ENCODE data around the gene ABCF3.

Gene ABCF3

DNA sequence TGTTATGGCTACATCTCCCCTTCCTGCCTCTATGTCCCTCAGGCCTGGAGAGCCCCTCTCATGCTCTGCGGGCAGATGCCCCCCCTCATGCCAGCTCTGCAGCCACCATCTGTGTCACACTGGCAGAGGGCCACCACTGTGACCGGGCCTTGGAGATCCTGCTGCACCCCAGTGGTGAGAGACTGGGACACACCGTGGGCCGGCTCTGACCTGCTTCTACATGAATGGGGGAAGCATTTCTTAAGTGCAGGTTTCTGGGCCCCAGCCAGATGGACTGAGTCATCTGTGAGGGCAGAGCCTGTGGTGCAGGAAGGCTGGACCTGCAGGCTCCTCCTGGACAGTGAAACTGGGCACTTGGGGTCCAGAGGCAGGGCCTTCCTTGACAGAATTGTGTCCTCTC is 48.2 kb downstream of the ABCF3 start:
- DNase-seq, result no peak

DNA sequence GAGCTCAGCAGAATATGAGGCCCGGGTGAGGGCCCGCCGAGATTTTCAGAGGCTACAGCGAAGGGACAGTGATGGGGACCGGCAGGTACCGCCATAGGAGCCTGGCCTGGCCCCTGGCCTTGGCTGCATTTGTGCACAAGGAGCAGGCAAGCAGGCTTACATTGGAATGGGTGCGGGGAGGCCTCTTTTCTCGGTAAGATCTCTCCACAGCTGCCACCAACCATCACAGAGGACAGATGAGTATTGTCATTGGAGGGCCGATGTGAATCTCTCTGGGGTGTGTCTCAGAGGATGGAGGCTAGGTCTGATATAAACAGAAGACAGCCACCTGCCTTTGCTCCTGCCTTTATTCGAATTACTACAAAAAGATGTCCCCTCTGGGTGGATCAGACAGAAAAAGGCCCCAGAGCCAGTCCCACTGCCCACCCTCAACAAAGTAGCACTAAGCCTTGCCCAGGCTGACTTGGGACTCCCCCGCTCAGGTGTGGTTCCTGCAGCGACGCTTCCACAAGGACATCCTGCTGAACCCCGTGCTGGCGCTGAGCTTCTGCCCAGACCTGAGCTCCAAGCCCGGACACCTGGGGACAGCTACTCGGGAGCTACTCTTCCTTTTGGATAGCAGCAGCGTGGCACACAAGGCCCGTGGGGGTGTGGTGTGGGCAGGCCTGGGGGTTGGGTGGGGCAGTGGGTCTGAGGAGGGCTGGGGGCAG is 48.8 kb downstream of the ABCF3 start:
- no peak for DNase-seq

GRCh38 chr3:184235381-184236032 is 49.5 kb downstream of the ABCF3 start:
- DNase-seq, result no peak

DNA sequence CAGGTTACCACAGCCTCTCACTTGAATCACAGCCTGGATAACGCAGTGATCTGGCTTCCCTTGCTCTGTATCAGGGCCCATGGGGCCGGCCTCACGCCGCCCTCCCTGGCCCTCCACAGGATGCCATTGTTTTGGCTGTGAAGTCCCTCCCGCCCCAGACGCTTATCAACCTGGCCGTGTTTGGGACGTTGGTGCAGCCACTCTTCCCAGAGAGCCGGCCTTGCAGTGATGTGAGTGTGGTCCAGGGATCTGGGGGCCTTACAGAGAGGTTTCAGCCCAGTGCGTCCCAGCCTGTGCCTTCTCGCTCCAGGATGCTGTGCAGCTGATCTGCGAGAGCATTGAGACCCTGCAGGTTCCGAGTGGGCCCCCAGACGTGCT is 50.0 kb downstream of the ABCF3 start:
- DNase-seq, result no peak

- no peak for DNase-seq
Observed at GRCh38 chr3:184236636-184237035, 50.6 kb downstream of the ABCF3 start.

GRCh38 chr3:184237211-184237610 is 51.2 kb downstream of the ABCF3 start:
- DNase-seq, result no peak

DNA sequence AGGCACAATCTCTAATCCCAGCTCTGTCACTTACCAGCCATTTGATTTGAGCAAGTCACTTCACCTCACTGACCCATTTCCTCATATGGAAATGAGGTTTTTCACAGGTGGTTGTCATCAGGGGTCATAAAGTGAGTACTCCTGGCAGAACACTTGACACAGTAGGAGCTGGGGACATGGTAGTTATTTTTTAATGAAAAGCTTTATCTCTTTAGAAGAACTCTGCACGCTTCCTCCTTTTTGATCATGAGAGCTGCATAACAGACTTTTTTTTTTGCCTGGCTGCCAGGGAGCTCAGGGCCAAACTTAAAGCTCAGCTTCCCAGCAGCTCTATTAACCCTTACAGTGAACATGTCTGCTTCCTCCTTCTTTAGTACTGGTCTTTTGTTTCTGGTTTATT is 51.8 kb downstream of the ABCF3 start:
- no peak for DNase-seq

GRCh38 chr3:184238246-184238818 is 52.3 kb downstream of the ABCF3 start:
- no peak for DNase-seq

DNA sequence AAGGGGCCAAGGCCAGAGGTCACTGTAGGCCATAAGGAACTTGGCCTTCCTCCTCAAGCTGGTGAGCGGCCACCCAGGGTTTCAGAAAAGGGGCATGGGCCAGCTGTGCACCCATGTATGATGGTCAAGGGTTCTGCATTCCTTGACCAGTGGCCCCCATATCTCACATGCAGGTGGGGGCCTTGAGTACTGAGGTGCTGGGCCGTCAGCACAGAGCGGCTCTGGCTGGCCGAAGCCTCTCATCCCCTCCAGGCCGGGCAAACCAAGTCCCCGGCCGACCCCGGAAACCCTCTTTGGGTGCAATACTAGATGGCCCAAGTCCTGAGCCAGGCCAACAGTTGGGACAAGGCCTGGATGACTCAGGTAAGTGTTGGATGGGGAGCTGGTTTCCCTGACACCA is 53.2 kb downstream of the ABCF3 start:
- no peak for DNase-seq

DNA sequence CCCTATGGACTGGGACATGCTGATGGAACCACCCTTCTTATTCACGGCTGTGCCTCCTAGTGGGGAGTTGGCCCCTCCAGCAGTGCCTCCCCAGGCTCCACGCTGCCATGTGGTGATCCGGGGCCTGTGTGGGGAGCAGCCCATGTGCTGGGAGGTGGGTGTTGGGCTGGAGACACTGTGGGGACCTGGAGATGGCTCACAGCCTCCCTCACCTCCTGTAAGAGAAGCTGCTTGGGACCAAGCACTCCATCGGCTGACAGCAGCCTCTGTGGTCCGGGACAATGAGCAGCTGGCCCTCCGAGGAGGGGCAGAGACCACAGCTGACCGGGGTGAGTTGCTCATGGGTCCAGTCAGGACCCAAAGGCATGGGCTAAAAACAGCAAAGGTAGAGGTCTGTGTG is 53.7 kb downstream of the ABCF3 start:
- no peak for DNase-seq

DNA sequence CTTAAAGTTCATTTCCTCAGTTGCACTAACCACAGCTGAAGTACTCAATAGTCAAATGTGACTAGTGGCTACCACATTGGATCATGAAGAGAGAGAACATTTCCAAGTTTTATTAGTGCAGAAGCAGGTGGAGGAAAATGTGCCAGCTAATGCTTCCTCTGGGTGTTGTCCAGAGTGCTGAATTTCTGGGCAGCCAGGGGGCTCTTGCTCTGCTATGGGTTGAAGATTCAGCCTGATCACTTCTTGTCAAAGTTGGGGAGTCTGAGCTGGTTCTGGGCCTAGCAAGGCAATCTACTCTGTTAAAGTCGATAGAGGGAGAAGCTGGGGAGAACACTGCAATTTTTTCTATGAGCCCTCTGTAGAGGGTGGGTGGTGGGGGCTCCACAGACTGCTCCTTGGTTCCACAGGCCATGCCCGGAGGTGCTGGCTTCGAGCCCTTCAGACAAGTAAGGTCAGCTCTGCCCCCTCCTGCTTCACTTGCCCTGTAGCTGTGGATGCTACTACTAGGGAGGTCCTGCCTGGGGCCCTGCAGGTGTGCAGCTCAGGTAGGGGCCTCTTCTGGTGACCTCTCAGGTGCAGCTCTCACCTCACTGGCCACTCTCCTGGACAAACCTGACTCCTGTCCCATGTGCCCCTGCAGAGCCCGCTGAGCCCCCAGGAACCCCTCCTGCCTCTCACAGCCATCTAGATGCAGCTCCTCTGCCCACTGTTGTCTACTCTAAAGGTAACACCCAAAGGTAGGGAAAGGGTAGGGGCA is 54.6 kb downstream of the ABCF3 start:
- DNase-seq, result peak; percentile 62

GRCh38 chr3:184241141-184241446 is 55.1 kb downstream of the ABCF3 start:
- DNase-seq, result no peak

DNA sequence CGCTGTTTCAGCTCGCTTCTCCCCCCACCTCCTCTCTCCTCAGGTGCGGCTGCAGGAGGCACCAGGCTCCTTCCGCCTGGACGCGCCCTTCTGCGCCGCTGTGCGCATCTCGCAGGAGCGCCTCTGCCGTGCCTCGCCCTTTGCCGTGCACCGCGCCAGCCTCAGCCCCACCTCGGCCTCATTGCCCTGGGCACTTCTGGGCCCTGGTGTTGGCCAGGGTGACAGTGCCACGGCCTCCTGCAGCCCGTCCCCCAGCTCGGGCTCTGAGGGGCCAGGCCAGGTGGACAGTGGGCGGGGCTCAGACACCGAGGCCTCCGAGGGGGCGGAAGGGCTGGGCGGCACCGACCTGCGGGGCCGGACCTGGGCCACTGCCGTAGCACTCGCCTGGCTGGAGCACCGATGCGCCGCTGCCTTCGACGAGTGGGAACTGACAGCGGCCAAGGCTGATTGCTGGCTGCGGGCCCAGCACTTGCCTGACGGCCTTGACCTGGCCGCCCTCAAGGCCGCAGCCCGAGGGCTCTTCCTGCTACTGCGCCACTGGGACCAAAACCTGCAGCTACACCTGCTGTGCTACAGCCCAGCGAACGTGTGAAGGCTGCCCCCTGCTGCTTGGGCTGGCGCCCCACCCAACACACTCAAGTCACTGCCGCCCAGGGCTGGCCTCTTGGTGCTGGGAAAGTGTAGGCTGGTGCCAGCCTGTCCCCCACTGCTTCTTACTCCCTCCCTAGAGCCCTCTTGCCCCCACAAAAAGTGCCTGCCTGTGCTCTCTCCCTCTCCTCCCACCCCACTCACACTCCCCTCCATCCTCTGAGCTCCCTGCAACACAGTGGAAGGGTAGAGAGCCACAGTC is 55.7 kb downstream of the ABCF3 start:
- no peak for DNase-seq

GRCh38 chr3:184242297-184242685 is 56.3 kb downstream of the ABCF3 start:
- DNase-seq, result no peak
